Left hindlimb (tissue), 1 donor: ENCODE measurements around the gene MAPKAP1.

Experiments
- DNase-seq: peaks from one replicate; pipeline ENCODE4 v3.0.0-alpha.2; 2018

The MAPKAP1 gene

GRCh38 chr9:125663127-125663526, 43.9 kb downstream of the MAPKAP1 start:
- no peak for DNase-seq

- no peak for DNase-seq
These were observed 46.5 kb downstream of the MAPKAP1 start for GRCh38 chr9:125660557-125660956.

GRCh38 chr9:125659954-125660353, 47.1 kb downstream of the MAPKAP1 start:
- no peak for DNase-seq

GRCh38 chr9:125659201-125659840, 47.7 kb downstream of the MAPKAP1 start:
- no peak for DNase-seq

GRCh38 chr9:125656560-125656959, 50.4 kb downstream of the MAPKAP1 start:
- no peak for DNase-seq

- DNase-seq: no peak
These were observed 51.2 kb downstream of the MAPKAP1 start for GRCh38 chr9:125655691-125656410.

GRCh38 chr9:125655066-125655633, 51.9 kb downstream of the MAPKAP1 start:
- DNase-seq: no peak

GRCh38 chr9:125654121-125654520, 52.9 kb downstream of the MAPKAP1 start:
- DNase-seq: no peak

GRCh38 chr9:125653325-125653724, 53.7 kb downstream of the MAPKAP1 start:
- DNase-seq: no peak

- no peak for DNase-seq
These were observed 54.2 kb downstream of the MAPKAP1 start for GRCh38 chr9:125652759-125653158.

- no peak for DNase-seq
These were observed 54.8 kb downstream of the MAPKAP1 start for GRCh38 chr9:125652233-125652594.

GRCh38 chr9:125651576-125652232, 55.3 kb downstream of the MAPKAP1 start:
- no peak for DNase-seq

GRCh38 chr9:125650271-125650737, 56.7 kb downstream of the MAPKAP1 start:
- DNase-seq: no peak

GRCh38 chr9:125649826-125650225, 57.2 kb downstream of the MAPKAP1 start:
- DNase-seq: no peak

GRCh38 chr9:125649315-125649714, 57.7 kb downstream of the MAPKAP1 start:
- DNase-seq: no peak

GRCh38 chr9:125648294-125648693, 58.7 kb downstream of the MAPKAP1 start:
- no peak for DNase-seq

- no peak for DNase-seq
These were observed 60.3 kb downstream of the MAPKAP1 start for GRCh38 chr9:125646621-125647100.

- DNase-seq: no peak
These were observed 60.8 kb downstream of the MAPKAP1 start for GRCh38 chr9:125646217-125646616.

GRCh38 chr9:125644819-125645507, 62.0 kb downstream of the MAPKAP1 start:
- DNase-seq: no peak

GRCh38 chr9:125642311-125642710, 64.7 kb downstream of the MAPKAP1 start:
- no peak for DNase-seq

GRCh38 chr9:125639057-125639456, 68.0 kb downstream of the MAPKAP1 start:
- no peak for DNase-seq

- no peak for DNase-seq
These were observed 68.6 kb downstream of the MAPKAP1 start for GRCh38 chr9:125638239-125639045.
